ENCODE measurements around the gene MFNG.
A peak's percentile ranks its signal among the peaks of the same experiment; 100 is the strongest.

The MFNG gene

DNA sequence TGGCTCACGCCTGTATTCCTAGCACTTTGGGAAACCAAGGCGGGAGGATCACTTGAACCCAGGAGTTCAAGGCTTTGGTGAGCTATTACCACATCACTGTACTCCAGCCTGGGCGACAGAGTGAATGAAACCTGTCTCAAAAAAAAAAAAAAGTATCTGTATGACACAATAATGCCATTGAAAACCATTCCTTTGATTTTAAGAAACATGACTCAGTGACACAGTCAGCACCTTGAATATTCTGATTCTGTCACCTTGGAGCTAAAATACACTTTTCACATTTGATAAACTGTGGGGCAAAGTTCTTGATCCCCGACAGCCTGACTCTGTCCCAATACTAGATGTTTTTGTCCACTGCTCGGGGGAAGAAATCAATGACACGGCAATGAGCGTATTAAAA is 42.2 kb downstream of the MFNG start:
- FAIRE-seq: no peak

DNA sequence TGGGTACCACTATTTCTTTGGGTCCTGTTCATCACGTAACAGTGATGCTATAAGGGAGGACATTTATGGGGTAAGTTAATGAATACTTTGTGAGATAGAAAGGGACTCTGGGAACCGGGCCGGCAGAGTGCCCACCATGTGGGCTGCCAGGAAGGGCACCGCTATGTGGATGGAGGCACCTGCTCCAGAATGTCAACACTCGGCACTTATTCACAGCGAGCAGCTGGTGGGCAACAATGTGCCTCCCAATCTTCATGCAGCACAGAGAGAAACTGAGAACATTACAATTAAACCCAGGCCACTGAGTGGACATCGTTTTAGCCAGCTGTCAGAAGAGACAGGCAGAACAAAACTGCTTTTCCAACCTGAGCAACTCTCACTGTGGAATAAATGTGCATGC is 43.1 kb downstream of the MFNG start:
- FAIRE-seq: no peak

DNA sequence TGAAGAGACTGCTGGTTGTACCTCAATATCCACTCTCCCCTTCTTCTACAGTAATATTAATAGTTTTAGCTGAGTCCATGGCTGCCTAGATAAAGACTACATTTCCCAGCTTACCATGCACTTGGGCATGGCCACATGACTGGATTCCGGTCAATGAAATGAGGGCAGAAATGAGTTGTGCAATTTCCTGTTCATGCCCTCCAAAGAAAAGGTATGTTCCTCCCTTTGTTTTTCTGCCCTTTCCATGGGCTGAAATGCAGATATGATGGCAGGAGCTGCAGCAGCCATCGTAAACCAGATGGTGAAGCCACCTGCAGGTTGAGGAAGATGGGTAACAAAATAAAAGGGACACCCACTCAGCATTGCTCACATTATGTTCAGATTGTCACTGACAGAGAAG is 43.6 kb downstream of the MFNG start:
- FAIRE-seq: no peak

DNA sequence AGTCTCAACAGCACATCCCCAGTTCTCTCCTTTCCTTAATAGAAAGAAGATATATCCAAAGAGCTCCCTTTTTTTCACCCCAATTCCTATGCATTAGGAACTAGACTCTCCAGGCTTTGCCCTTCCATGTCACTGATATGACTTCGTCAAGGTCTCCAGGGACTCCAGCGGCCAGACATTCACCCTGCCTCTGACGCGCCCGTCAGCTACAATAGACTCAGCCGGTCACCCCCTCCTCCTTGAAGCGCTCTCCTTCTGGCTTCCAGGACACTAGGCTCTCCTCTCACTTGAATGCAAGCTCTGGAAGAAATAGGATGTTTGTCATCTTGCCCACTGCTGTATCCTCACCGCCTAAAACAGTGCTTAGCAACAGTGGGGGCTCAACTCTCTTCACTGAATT is 44.0 kb downstream of the MFNG start:
- FAIRE-seq: no peak

DNA sequence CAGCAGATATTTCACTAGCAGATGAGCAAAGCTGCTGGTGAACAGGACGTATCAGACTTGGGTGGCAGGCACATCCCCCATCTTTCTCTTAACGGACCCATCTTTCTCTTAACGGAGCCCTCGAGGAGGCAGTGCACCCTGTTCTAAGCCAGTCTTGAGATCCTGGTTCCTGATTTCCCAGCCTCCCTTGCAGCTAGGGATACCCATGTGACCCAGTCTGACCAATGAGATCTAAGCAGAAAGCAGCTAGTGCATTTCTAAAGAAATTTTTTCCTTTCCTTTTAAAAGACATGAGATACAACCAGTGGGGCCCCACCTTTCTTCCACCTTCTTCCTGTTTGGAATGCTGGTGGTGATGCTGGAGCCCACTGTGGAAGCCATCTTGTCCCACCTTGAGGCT is 45.3 kb downstream of the MFNG start:
- no peak for FAIRE-seq

DNA sequence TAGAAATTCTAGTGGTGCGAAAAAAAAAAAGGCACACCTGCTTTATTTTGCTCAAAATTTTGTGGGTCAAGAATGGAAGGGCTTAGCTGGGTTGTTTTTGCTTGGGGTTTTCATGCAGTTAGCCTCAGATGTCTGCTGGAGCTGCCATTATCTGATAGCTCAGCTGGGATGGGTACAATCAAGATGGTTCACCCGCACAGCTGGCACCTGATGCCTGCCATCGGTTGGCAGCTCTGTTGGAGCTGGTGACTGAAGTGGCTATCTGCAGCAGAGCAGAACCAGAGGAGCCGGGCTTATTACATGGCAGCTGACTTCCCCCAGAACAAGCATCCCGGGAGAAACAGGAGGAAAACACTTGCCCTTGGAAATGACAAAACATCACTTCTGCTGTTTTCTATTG is 46.8 kb downstream of the MFNG start:
- no peak for FAIRE-seq

DNA sequence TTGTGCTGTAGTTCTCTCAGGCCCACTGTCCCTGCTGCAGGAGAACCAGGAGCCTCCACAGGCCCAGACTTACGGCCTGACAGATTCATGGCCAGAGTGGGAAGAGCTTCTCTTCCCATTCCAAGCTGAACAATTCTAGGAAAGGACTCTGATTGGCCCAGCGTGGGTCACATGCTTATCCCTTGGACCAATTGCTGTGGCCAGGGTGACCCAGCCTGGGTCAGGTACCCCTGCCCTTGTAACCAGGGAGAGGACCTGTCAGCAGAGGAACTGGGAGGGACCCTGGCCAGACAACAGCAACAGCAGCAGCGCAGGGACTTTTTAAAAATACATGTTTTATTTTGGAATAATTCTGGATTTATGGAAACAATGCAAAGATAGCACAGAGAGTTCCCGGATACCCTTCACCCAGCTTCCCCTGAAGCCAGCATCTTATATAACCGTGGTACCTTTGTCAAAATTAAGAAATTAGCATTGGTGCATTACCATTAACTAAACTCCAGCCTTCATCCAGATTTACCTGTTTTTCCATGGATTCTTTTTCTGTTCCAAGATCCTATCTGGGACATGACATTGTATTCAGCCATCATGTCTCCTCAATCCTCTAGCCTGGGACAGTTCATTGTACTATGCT is 50.1 kb downstream of the MFNG start:
- no peak for FAIRE-seq

DNA sequence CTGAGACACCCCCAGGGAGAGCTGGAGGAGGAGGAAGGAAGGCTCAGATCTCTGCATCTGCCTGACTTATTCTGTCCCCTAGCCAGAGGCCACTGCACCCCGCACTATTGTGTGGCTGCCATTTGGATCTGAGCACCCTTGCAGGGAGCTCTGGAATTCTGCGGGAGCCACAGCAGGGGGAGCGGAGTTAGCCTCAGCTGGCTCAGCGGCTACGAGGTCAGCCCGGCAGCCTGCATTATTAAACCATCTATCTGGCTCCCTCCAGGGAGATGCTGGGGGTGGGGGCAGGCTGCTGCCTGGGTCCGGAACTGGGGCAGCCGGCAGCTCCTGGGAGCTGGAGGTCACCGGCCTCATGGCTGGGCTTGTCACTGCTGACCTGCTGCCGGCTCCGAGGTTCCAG is 52.4 kb downstream of the MFNG start:
- FAIRE-seq: no peak

DNA sequence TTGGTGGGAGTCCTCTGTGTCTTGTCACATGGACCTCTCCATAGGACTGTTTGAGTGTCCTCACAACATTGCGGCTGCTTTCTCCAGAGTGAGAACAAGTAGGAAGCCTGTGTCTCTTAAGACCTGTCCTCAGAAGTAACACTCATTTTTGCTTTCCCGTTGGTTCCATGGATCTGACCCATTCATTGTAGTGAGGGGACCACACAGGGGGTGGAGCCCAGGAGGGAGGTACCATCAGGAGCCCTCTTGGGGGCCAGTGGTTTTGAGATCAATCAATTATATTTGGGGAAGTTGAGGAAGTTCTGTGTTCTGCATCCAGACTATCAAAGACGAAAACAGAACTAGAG is 53.5 kb downstream of the MFNG start:
- no peak for FAIRE-seq

DNA sequence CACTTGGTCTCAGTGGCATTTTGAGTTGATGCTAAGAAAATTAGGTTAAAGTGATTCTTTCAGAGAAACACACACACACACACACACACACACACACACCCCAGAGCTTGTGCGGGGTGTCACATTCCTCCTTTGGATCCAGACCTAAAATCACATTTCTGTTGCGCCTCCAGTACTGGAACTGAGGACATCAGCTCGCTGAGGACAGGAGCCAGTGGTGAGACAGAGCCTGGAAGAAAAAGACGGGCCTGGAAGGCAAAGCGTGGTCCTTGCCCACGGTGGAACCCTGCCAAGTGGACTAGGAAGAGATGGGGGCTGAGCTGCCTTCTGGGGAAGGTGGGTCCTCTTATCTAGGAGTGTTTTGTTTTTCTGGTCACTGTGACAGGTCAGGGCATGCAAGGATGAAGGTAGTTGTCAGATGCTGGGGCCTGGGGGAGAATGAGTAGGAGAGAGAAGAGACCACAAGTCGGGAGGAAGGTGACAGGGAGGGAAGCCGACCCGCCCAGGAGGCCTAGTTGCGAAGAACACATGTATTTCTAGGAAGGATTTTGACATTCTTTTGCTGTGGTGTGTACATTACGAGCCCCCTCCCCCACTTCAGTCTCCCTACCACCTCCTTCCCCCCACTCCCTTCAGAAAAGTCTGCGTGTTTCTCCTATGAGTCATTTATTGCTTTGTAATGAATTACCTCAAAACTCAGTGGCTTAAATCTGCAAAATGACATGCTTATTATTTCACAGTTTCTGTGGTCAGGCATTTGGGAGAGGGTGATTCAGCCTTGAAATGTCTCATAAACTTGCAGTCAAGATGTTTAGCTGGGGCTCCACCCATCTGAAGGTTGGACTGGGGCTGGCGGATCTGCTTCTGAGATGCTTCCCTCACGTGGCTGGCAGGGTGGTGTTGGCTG is 54.1 kb downstream of the MFNG start:
- peak; percentile 33 for FAIRE-seq

DNA sequence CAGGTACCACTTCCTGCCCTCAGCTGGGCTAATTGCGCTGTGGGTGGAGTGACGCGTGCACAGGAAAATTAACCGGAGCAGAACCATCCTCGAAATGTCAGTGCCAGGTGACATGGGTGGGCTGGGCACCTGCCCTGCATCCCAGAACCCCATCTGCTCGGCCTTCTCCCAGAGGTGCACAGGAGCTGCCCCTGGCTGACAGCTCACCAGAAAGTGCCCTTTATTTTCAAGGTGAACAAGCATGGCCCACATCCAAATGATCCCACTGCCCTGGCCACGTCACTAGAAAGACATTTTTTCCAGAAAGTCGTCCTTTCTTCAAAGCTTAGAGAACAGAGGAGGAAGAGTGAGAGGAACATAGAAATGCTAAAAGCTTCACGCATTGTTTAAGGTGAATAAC is 54.8 kb downstream of the MFNG start:
- FAIRE-seq: no peak

DNA sequence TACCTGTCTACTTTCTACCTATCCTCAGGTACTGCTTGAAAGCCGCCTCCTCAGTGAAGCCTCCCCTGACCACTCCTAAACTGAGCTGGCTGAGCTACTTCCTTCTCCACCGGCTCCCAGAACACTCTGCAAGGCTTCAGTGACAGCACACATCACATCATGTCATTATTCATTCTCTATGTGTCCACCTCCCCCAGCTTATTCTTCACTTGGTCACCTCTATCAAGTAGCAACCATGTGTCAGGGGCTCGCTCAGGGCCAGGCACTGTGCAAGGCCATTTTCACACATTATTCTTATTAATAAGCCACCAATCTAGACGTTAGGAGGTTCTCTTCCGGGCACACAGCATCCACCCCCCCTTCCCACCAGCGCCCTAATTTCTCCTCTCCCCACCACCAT is 55.2 kb downstream of the MFNG start:
- FAIRE-seq: no peak

DNA sequence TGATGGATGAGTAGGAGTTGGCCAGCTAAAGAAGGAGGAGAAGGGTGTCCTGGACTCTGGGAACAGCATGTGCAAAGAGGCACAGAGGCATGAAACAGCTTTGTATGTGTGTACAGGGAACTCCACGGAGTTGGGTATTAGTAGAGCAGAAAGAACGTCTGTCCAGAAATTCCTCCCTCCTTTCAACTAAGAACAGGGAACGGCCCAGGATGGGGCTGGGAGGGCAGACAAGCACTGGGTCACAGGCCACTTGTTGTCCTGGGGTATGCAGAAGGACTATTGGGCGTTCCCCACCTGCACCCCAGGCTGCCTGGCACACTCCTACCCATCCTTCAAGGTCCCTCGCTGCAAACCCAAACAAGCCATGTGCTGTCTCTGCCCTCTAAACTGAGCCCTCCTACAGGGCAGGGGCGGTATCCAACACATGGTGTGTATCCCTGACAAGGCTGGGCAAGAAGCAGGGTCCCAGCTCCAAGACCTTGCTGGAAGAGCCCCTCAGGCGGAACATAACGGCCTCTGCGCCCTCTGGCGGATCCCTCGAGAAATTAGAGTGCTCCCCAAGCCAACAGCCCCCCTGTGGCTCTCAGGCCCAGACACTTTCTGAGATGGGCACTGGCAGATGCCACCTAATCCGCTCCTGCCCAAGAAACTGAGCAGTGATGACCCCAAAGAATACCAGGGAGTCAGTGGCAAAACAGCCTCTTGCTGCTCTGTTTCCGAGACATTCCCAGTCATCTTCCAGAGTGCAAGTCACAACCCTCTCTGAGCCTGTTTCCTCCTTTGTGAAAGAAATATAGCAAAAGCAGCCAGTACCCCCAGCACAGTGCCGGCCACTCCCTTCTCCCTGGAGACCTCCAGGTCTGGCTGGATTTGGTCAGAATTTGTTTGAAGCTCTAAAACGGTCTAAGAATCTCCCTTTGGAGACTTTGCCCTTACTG is 57.3 kb downstream of the MFNG start:
- no peak for FAIRE-seq

DNA sequence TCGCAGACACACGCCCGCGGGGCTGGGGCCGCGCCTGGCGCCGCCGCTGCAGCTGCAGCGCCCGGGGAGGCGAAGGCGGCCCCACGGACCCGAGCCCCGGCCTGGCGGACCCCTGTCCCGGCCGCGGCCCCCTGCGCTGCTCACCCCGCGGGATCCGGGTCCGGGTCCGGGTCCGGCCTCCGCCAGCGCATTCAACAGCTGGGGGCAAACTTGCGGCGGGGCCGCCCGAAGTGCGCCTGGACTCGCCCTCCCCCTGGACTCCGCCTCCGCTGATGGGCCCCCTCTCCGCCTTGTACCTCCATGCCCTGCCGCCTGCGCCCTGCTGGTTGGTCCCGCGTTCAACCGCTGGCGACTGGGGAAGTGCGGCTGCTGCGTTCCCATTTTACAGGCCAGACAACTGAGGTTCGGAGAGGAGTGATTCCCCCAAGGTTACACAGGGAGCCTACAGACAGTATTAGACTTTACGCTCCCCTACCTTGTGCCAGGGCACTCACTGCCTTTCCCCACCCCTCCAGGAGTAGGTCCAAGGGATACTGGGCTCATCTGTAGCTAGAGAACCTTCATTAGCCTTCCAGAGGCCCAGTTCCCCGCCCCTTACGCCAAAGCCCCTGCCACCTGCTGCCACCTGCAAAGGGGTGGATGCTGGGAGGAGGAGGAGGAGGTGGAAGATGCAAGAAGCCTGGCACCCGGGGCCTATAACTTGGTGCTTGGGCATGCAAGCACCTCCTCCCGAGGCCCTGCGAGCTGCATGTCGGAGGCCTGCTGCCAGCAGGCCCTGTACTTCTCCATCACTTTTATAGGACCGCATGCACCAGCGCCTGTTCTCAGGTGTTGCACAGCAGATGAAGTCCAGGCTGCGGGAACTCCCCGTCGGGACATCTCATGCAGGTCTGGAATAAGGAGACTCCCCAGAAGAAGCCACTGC is 58.2 kb downstream of the MFNG start:
- no peak for FAIRE-seq

DNA sequence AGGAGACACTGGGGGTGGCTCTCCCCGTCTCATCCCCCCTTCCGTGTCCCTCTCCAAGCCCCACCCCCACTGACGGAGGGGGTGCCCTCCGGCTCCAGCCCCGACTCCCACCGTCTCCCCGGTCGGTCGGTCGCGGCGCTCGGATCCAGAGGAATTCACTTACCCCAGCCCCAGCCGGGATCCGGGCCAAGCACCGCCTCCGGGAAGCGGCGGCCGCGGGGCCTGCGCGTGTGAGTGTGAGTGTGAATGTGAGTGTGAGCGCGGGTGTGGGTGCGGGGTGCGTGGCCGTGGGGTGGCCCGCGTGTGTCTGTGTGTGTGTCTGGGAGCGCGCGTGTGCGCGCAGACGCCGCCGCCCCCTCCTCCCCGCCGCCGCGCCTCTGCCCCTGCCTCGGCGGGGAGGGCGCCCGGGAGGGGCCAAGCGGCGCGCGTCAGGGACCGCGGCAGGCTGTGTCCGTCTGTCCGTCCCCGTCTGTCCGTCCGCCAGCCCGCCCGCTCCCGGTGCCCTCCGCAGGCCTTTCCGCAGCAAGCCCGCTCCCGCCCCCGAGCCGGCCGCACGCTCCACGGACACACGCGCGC is 59.0 kb downstream of the MFNG start, which contains the start of gene ELFN2:
Gene ELFN2 (minus strand): TSS at position 345 of the 576 bp plus-strand sequence. CDS start 51,945 bp downstream, outside the sequence.
- FAIRE-seq: no peak

DNA sequence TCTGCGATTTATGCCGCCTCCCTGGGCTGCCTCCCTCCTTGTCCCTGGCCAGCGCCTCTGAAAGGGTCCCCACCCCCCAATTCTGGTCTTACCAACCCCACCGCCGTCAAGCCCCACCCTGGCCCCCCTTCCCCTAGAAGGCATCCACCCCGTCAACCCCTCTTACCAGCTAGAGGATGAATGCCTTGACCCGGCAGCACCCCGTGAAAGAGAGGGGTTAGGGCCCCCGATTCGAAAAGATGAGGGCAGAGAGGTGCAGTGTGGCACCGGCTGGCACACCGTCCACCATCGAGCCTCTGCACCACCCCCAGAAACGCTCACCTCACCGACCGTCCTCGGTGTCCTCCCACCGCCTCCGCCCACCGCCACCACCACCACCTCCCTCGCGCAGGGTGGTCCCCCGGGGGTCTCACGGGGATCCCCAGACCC is 59.5 kb downstream of the MFNG start:
- FAIRE-seq: no peak

DNA sequence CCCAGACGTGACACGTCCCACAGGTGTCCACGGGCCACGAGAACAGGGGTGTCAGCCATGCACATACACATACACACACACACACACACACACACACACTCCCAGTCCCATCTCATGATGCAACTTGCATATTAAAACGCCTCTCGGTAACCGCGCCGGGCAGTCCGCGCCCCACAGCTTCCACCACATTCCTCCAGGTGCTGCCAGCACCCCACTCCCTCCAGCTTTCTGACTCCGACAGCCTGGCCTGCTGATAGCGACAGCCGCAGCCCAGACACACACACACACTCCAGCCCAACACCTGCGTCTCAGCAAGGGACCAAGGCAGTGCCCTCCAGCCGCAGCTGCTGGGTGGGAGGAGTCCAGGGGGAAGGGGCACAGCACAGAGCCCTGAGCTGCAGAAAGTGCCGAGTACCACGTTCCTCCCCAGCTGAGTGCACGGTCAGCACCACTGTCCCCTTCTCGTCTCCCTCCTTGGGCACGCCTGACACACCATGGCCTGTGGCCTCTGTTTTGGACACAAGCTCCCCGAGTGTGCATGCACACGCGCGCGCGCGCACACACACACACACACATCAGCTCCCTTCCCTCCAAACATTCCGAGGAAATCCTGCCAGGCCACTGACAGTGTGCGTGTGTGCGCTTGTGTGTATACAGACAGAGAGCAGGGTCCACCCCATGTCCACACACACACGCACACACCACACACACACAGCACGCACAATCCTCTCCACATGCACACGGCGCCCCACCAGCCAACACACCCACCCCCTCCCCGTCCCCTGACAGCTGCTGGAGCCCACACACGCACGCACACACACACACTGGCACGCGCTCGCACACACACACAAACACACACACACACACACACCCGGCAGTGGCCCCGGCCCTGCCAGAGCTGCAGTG is 60.1 kb downstream of the MFNG start:
- FAIRE-seq: no peak

DNA sequence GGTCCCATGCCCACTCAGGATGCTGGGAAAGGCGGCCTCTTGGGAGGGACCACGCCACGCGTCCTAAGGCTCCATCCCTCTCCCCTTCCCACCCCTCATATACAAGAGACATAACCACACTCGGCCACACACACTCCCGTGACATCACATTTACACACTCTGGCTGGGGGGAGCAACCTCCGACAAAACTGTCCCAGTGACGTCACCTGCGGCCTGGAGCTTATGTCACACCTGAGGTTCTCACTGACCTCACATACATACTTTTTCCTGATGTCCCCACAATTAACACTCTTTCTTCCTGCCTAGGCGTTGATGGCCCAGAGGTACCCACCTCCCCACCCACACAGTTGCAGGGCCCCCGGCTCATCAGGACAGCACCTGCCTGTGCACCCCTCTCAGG is 60.8 kb downstream of the MFNG start:
- no peak for FAIRE-seq

DNA sequence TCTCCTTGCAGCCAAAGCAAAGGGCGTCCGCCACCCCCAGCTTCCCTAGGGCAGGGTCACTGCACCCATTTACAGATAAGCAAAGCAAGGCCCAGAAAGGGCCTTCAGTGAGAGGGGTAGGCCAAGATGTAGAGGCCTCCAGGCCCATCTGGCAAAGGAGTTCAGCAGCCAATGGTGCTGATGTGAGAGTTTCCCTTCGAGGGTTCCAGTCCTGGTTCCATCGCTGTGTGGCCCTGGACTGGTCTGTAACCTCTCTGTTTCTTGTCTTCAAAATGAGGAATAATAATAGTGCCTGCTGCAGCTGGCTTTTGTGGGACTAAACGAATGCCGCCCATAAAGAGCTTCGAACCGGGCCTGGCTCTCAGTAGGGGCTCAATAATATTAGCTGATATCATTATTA is 62.9 kb downstream of the MFNG start:
- FAIRE-seq: no peak

DNA sequence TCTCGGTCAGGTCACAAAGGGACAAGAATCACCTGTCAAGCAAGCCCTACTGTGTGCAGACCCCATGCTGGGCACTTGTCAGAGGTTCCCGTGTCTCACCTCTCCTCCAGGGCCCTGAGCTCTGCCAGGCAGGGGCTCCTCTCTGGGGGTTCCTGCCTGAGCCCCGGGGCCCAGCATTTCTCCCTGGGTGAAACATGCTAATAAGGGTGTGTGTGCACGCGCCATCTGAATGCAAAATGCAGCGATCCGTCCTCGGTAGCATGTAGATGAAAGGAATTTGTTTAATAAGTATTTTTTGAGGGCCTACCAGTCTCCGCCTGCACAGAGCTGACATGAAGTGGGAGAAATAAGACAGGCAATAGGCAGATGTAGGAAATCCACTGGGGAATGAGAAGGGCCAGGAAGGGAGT is 64.7 kb downstream of the MFNG start:
- no peak for FAIRE-seq
